Astrocyte (in vitro differentiated cells and primary cell): ENCODE measurements around the gene FAM124B. TPM values are rescaled to one million over a fixed set of nuclear protein-coding genes. Genes with fewer than 3 reads are reported as not detected.

ENCODE experiments used
- DNase-seq: peaks from one replicate; pipeline ENCODE4 v3.0.0-alpha.2; 2010; ENCODE audit warnings: low read depth
- FAIRE-seq: peaks from 2 replicates; lab custom pipeline; 2011; peaks lifted over from hg19 to GRCh38; lab: Jason Lieb, UNC
- H2AFZ ChIP-seq: 2 replicates; pipeline ENCODE4 v1.6.0; 2012; ENCODE audit warnings: low read depth, low read length, inconsistent platforms
- H3K27ac ChIP-seq: 2 replicates; pipeline ENCODE4 v1.5.1; 2011; ENCODE audit warnings: low read depth, low read length, inconsistent platforms
- H3K27me3 ChIP-seq: 2 replicates; pipeline ENCODE4 v1.6.0; 2011; ENCODE audit warnings: low read length, inconsistent platforms; ENCODE audit not compliant: insufficient read depth
- H3K36me3 ChIP-seq: 2 replicates; pipeline ENCODE4 v1.5.1; 2011; ENCODE audit warnings: low read length, inconsistent platforms; ENCODE audit not compliant: insufficient read depth
- H3K4me1 ChIP-seq: 2 replicates; pipeline ENCODE4 v1.5.1; 2011; ENCODE audit warnings: low read length, inconsistent platforms; ENCODE audit not compliant: insufficient read depth
- H3K4me2 ChIP-seq: 2 replicates; pipeline ENCODE4 v1.6.0; 2012; ENCODE audit warnings: low read length, inconsistent platforms
- H3K4me3 ChIP-seq: 2 replicates; pipeline ENCODE4 v1.5.1; 2011; ENCODE audit warnings: low read depth, mild to moderate bottlenecking, low read length, inconsistent platforms; ENCODE audit not compliant: insufficient read depth
- H3K79me2 ChIP-seq: 2 replicates; pipeline ENCODE4 v1.6.0; 2012; ENCODE audit warnings: mild to moderate bottlenecking, low read length, inconsistent platforms; ENCODE audit not compliant: insufficient read depth
- H3K9ac ChIP-seq: 2 replicates; pipeline ENCODE4 v1.6.0; 2012; ENCODE audit warnings: mild to moderate bottlenecking, low read length, inconsistent platforms
- H3K9me3 ChIP-seq: 2 replicates; pipeline ENCODE4 v1.5.1; 2012; ENCODE audit warnings: low read depth, mild to moderate bottlenecking, low read length, inconsistent platforms; ENCODE audit not compliant: insufficient read depth
- H4K20me1 ChIP-seq: 2 replicates; pipeline ENCODE4 v1.6.0; 2012; ENCODE audit warnings: low read length, inconsistent platforms; ENCODE audit not compliant: insufficient read depth
- H3K27ac Mint-ChIP-seq: one replicate; pipeline ENCODE4 v1.8.0; 2021; ENCODE audit warnings: mild to moderate bottlenecking, mixed read lengths; ENCODE audit not compliant: unreplicated experiment
- H3K27me3 Mint-ChIP-seq: one replicate; pipeline ENCODE4 v1.8.0; 2021; ENCODE audit warnings: low read depth, mixed read lengths; ENCODE audit not compliant: unreplicated experiment
- H3K36me3 Mint-ChIP-seq: one replicate; pipeline ENCODE4 v1.8.0; 2021; ENCODE audit warnings: low read depth, mixed read lengths; ENCODE audit not compliant: unreplicated experiment
- H3K4me1 Mint-ChIP-seq: one replicate; pipeline ENCODE4 v1.8.0; 2021; ENCODE audit warnings: low read depth, mixed read lengths; ENCODE audit not compliant: unreplicated experiment
- H3K4me3 Mint-ChIP-seq: one replicate; pipeline ENCODE4 v1.8.0; 2021; ENCODE audit warnings: mild to moderate bottlenecking, moderate library complexity, mixed read lengths; ENCODE audit not compliant: unreplicated experiment
- H3K9me3 Mint-ChIP-seq: one replicate; pipeline ENCODE4 v1.8.0; 2021; ENCODE audit warnings: mild to moderate bottlenecking, mixed read lengths; ENCODE audit not compliant: unreplicated experiment
- EZH2 ChIP-seq: IDR thresholded peaks from 2 replicates; pipeline ENCODE4 v1.6.1; 2012; ENCODE audit warnings: mild to moderate bottlenecking, low read length, inconsistent platforms; ENCODE audit not compliant: insufficient read depth
- total RNA-seq: library from RNA; stranded (reverse); gene quantifications from 2 replicates; pipeline ENCODE4 v1.2.1, GENCODE V29; 2021
- TF ChIP-seq, protein P1 (sequence below): IDR thresholded peaks from 2 replicates; pipeline ENCODE4 v1.5.1; 2011; ENCODE audit warnings: low read depth, mild to moderate bottlenecking, inconsistent platforms, low read length, moderate library complexity; ENCODE audit not compliant: insufficient read depth

The FAM124B gene
- total RNA-seq, 1 donor from 2014 or later, result not detected

GRCh38 chr2:224379172-224379571 lies 22.7 kb downstream of the FAM124B start:
- Histone ChIP-seq H3K4me3 (no peak overlapping the region), H3K27ac (no peak overlapping the region), H2AFZ (no peak overlapping the region), H4K20me1 (no peaks in the 10 kb centered on the region), H3K36me3 (no peaks in the 10 kb centered on the region), H3K9ac (no peak overlapping the region), H3K4me1 (no peaks in the 10 kb centered on the region), H3K79me2 (no peaks in the 10 kb centered on the region), H3K9me3 (no peaks in the 10 kb centered on the region), H3K27me3 (no peaks in the 10 kb centered on the region), H3K4me2 (no peak overlapping the region)
- no peaks in the 10 kb centered on the region for H3K36me3 Mint-ChIP-seq
- no peak for TF ChIP-seq EZH2
- no peak overlapping the region for H3K4me3 Mint-ChIP-seq
- DNase-seq (no peak), FAIRE-seq (no peak)
- H3K9me3 Mint-ChIP-seq, result no peaks in the 10 kb centered on the region
- no peak overlapping the region for H3K27ac Mint-ChIP-seq
- peaks cover 2% of the 10 kb centered on the region for H3K27me3 Mint-ChIP-seq
- H3K4me1 Mint-ChIP-seq, result no peaks in the 10 kb centered on the region

GRCh38 chr2:224378701-224379097 lies 23.2 kb downstream of the FAM124B start:
- Histone ChIP-seq H3K79me2 (no peaks in the 10 kb centered on the region), H2AFZ (no peak overlapping the region), H3K9ac (no peak overlapping the region), H3K4me3 (no peak overlapping the region), H3K27me3 (no peaks in the 10 kb centered on the region), H3K9me3 (no peaks in the 10 kb centered on the region), H3K4me1 (no peaks in the 10 kb centered on the region), H3K4me2 (no peak overlapping the region), H3K36me3 (no peaks in the 10 kb centered on the region), H3K27ac (no peak overlapping the region), H4K20me1 (no peaks in the 10 kb centered on the region)
- Mint-ChIP-seq H3K4me1 (no peaks in the 10 kb centered on the region), H3K4me3 (no peak overlapping the region), H3K27me3 (peaks cover 2% of the 10 kb centered on the region), H3K9me3 (no peaks in the 10 kb centered on the region), H3K36me3 (no peaks in the 10 kb centered on the region), H3K27ac (no peak overlapping the region)
- no peak for TF ChIP-seq EZH2
- TF ChIP-seq, protein P1, sequence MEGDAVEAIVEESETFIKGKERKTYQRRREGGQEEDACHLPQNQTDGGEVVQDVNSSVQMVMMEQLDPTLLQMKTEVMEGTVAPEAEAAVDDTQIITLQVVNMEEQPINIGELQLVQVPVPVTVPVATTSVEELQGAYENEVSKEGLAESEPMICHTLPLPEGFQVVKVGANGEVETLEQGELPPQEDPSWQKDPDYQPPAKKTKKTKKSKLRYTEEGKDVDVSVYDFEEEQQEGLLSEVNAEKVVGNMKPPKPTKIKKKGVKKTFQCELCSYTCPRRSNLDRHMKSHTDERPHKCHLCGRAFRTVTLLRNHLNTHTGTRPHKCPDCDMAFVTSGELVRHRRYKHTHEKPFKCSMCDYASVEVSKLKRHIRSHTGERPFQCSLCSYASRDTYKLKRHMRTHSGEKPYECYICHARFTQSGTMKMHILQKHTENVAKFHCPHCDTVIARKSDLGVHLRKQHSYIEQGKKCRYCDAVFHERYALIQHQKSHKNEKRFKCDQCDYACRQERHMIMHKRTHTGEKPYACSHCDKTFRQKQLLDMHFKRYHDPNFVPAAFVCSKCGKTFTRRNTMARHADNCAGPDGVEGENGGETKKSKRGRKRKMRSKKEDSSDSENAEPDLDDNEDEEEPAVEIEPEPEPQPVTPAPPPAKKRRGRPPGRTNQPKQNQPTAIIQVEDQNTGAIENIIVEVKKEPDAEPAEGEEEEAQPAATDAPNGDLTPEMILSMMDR, result no peak
- DNase-seq, result no peak
- FAIRE-seq, result no peak

DNA sequence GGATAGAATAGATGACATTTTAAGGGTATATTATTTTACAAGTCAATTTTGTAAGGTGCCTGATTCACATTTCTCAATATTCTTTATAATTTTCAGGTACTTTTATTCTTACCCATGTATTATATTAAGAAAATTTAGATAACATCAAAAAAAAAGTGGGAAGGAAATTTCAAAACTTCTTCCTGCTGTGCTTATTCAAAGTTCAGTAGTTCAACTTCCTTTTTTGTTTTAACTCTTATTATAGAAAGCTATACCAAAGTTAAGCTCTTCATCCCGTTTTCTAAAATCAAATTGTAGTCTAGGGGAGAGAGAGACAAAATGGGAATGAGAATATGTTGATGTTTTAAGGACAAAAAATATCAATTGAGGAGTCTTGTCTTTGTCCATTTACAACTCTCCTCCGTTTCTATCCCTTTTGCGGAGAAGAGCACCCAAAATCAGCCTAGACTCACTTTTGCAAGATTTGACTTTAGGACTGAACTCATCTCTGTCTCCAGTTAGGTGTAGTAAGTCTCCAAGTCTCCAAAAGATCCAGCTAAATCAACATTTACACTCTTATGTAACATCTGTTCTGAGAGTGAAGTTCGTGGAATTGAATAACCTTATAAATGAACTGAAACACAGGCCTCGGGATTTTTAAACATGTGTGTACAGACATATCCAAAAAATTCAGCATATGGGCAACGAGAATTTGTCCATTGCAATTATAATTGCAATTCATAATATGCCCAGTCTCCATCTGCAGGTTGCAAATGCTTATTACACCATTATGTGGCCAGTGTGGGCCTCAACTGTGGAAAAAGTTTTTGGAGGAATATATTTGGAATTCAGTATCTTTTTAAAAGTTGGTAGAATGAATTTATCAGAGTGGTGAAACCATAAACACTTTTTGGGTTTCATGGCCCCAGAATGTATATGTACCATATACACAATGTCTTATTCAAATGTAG lies 23.9 kb downstream of the FAM124B start:
- no peaks in the 10 kb centered on the region for H3K4me1 ChIP-seq

More for the DNA sequence above, 23.9 kb downstream of the FAM124B start:
- Mint-ChIP-seq H3K4me3 (no peak overlapping the region), H3K9me3 (no peaks in the 10 kb centered on the region), H3K27me3 (no peaks in the 10 kb centered on the region), H3K4me1 (no peaks in the 10 kb centered on the region), H3K36me3 (no peaks in the 10 kb centered on the region), H3K27ac (no peak overlapping the region)
- Histone ChIP-seq H3K4me3 (no peak overlapping the region), H2AFZ (no peak overlapping the region), H3K79me2 (no peaks in the 10 kb centered on the region), H3K36me3 (no peaks in the 10 kb centered on the region), H3K9ac (no peak overlapping the region), H4K20me1 (no peaks in the 10 kb centered on the region), H3K27ac (no peak overlapping the region), H3K4me2 (no peak overlapping the region), H3K9me3 (no peaks in the 10 kb centered on the region), H3K27me3 (no peaks in the 10 kb centered on the region)
- TF ChIP-seq EZH2, result no peak
- TF ChIP-seq, protein P1, result peak; percentile 4
- DNase-seq (no peak), FAIRE-seq (no peak)
